OCI-LY7 (cell line): ENCODE measurements around the gene CCSAP. TPM values are rescaled to one million over a fixed set of nuclear protein-coding genes. Genes with fewer than 3 reads are reported as not detected.

Source experiments
- BruUV-seq: library from RNA; stranded (reverse); fragments of 400-500 nt; replicated peaks from 2 replicates; lab custom pipeline; 2021; lab: Mats Ljungman, UMichigan
- CTCF ChIA-PET: fragments of 300-600 bp; sonication (Branson Sonifier 250); formaldehyde crosslinking; loops from one replicate; lab custom pipeline; 2022; ENCODE audit warnings: antibody characterized with exemption; ENCODE audit not compliant: unreplicated experiment; lab: Charles Lee
- POLR2A ChIA-PET: fragments of 300-600 bp; sonication (Branson Sonifier 250); formaldehyde crosslinking; loops from one replicate; lab custom pipeline; 2022; ENCODE audit warnings: antibody characterized with exemption; lab: Charles Lee
- DNase-seq: peaks from one replicate; pipeline ENCODE4 v3.0.0-alpha.2; 2015; ENCODE audit warnings: low spot score
- H2AFZ ChIP-seq: fragments of 200-600 bp; sonication (generic), shearing (Covaris generic); 2 replicates; pipeline ENCODE4 v1.6.1; 2014; ENCODE audit warnings: mild to moderate bottlenecking, antibody characterized with exemption, low read length, moderate library complexity
- H3K27ac ChIP-seq: fragments of 200-600 bp; sonication (generic); 2 replicates; pipeline ENCODE4 v1.5.1; 2014; ENCODE audit warnings: mixed run types, low read depth, mild to moderate bottlenecking, moderate library complexity, low read length, inconsistent platforms; ENCODE audit not compliant: poor library complexity, severe bottlenecking
- H3K36me3 ChIP-seq: fragments of 200-600 bp; sonication (generic); 2 replicates; pipeline ENCODE4 v1.6.1; 2014; ENCODE audit warnings: mild to moderate bottlenecking, antibody characterized with exemption, low read length, moderate library complexity, mixed read lengths; ENCODE audit not compliant: insufficient read depth
- H3K4me1 ChIP-seq: fragments of 200-600 bp; sonication (generic); 2 replicates; pipeline ENCODE4 v1.5.1; 2014; ENCODE audit warnings: mild to moderate bottlenecking, low read length; ENCODE audit not compliant: insufficient read depth, poor library complexity, severe bottlenecking
- H3K4me2 ChIP-seq: fragments of 200-600 bp; sonication (generic); 2 replicates; pipeline ENCODE4 v1.6.1; 2014; ENCODE audit warnings: mild to moderate bottlenecking, low read length
- H3K4me3 ChIP-seq: fragments of 200-600 bp; sonication (generic); 2 replicates; pipeline ENCODE4 v1.5.1; 2014; ENCODE audit warnings: mild to moderate bottlenecking, low read depth, low read length; ENCODE audit not compliant: poor library complexity, severe bottlenecking
- H3K79me2 ChIP-seq: fragments of 200-600 bp; sonication (generic); 2 replicates; pipeline ENCODE4 v1.6.1; 2016; ENCODE audit warnings: low read depth, mild to moderate bottlenecking, low read length, moderate library complexity, mixed read lengths; ENCODE audit not compliant: insufficient read depth
- H3K9me2 ChIP-seq: fragments of 200-600 bp; sonication (generic); 2 replicates; pipeline ENCODE4 v1.6.1; 2016; ENCODE audit warnings: mild to moderate bottlenecking, low read length, mixed read lengths; ENCODE audit not compliant: insufficient read depth
- H3K9me3 ChIP-seq: fragments of 200-600 bp; sonication (generic); 2 replicates; pipeline ENCODE4 v1.6.1; 2014; ENCODE audit warnings: mild to moderate bottlenecking, mixed run types, low read length, mixed read lengths
- H4K20me1 ChIP-seq: fragments of 200-600 bp; sonication (generic); 2 replicates; pipeline ENCODE4 v1.6.1; 2014; ENCODE audit warnings: mild to moderate bottlenecking, antibody characterized with exemption, low read length, moderate library complexity, mixed read lengths; ENCODE audit not compliant: insufficient read depth
- EZH2phosphoT487 ChIP-seq: fragments of 200-600 bp; sonication (generic); IDR thresholded peaks from 2 replicates; pipeline ENCODE4 v1.6.1; 2018; ENCODE audit warnings: low read depth, borderline replicate concordance, mild to moderate bottlenecking, mixed run types, antibody characterized with exemption, low read length, moderate library complexity, mixed read lengths
- intact Hi-C: fragments of 100-400 bp; cut with micrococcal nuclease; formaldehyde crosslinking; loops from one replicate; pipeline ENCODE4 v1.10.0; 2022; ENCODE audit not compliant: unreplicated experiment
- total RNA-seq, 2 experiments: library from RNA; depleted of rRNA in 1 of 2; stranded (reverse); fragments of >200 nt in 1 of 2; shearing (Covaris generic) in 1 of 2; gene quantifications; 2 replicates each; pipeline ENCODE4 v1.2.3, GENCODE V29; 2014 to 2022
- TF ChIP-seq, protein P1 (sequence below): fragments of 200-600 bp; sonication (generic); conservative IDR thresholded peaks from 2 replicates; pipeline ENCODE4 v1.5.1; 2014; ENCODE audit warnings: mild to moderate bottlenecking, antibody characterized with exemption, low read length, moderate library complexity, mixed read lengths

Gene CCSAP
- total RNA-seq, 2 experiments from 2014 or later: 10.5 to 15.7 TPM

DNA sequence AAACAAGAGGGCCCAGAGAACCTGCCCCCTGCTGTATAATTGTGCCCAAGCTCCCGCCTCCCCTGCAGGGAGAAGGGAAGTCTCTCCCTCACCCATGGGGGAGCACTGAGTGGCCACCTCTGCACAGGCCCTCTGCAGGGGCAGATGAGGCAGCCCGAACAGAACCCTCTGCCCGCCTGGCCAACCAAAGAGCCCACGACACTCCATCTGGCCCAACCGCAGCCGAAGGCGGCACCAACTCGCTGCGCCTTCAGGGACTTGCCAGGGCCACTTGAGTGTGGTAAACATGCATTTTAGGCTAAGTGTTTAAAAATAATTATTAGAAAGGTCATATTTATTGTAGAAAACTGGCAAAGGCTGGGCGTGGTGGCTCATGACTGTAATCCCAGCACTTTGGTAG is 34.6 kb upstream of the CCSAP start:
- POLR2A ChIA-PET: no interaction called here
- no peaks in the 10 kb centered on the region for H3K9me2 ChIP-seq
- TF ChIP-seq EZH2phosphoT487: no peak
- TF ChIP-seq, protein P1, sequence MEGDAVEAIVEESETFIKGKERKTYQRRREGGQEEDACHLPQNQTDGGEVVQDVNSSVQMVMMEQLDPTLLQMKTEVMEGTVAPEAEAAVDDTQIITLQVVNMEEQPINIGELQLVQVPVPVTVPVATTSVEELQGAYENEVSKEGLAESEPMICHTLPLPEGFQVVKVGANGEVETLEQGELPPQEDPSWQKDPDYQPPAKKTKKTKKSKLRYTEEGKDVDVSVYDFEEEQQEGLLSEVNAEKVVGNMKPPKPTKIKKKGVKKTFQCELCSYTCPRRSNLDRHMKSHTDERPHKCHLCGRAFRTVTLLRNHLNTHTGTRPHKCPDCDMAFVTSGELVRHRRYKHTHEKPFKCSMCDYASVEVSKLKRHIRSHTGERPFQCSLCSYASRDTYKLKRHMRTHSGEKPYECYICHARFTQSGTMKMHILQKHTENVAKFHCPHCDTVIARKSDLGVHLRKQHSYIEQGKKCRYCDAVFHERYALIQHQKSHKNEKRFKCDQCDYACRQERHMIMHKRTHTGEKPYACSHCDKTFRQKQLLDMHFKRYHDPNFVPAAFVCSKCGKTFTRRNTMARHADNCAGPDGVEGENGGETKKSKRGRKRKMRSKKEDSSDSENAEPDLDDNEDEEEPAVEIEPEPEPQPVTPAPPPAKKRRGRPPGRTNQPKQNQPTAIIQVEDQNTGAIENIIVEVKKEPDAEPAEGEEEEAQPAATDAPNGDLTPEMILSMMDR: no peak
- CTCF ChIA-PET: no interaction called here
- intact Hi-C loops: no loop called here
- no peak overlapping the region for H2AFZ ChIP-seq
- no peak overlapping the region for H3K27ac ChIP-seq
- no peaks in the 10 kb centered on the region for H4K20me1 ChIP-seq
- no peaks in the 10 kb centered on the region for H3K79me2 ChIP-seq
- no peak for DNase-seq
- H3K9me3 ChIP-seq: no peaks in the 10 kb centered on the region
- H3K4me3 ChIP-seq: no peak overlapping the region
- H3K36me3 ChIP-seq: no peaks in the 10 kb centered on the region
- no TSS peak for BruUV-seq
- no peaks in the 10 kb centered on the region for H3K4me1 ChIP-seq
- H3K4me2 ChIP-seq: no peak overlapping the region

DNA sequence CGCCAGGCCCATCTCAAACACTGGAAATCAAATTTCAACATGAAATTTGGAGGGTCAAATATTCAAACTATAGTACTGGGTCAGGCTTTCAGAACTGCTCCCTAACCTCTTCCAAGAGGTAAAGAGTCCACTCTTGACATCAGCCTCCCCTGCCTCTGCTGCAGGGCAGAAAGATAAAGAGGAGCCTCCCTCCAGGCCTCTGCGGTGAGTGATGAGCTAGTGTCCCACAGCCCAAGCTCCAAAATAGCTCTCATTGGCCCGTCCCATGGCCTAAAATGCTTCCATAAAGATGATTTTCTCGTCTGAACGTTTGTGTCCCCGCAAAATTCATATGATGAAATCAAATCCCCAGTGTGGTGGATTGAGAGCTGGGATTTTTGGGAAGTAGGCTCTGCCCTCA is 33.7 kb upstream of the CCSAP start:
- no TSS peak for BruUV-seq
- Histone ChIP-seq H3K9me3 (no peaks in the 10 kb centered on the region), H3K79me2 (no peaks in the 10 kb centered on the region), H2AFZ (no peak overlapping the region), H3K36me3 (no peaks in the 10 kb centered on the region), H3K4me2 (no peak overlapping the region), H3K27ac (no peak overlapping the region), H3K4me1 (no peaks in the 10 kb centered on the region), H4K20me1 (no peaks in the 10 kb centered on the region), H3K9me2 (no peaks in the 10 kb centered on the region), H3K4me3 (no peak overlapping the region)
- ChIA-PET POLR2A (interaction anchor here (0.5 kb wide), 1 partner anchor 74 kb away, joined by 3 read pairs; no protein-coding TSS in a partner anchor), CTCF (no interaction called here)
- DNase-seq: no peak
- no peak for TF ChIP-seq EZH2phosphoT487
- TF ChIP-seq, protein P1: no peak
- intact Hi-C loops: no loop called here

DNA sequence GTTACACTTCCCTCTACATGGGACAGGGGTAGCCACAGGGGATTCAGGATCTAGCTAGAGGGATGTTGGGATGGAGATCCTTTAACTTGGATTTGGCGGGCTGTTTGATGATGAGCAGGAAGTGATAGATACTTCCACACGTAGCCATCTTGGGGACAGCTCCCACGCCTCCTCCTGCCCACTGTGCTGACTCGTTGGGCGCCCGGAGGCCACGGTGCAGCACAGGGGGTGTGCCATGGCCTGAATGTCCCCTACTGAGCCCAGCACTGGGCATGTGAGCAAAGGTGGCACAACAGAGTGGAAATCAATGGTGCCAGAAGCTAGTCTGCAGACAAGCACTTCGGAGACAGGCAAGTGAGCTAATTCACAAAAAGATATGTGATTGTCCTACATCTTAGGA is 31.6 kb upstream of the CCSAP start:
- Histone ChIP-seq H4K20me1 (no peaks in the 10 kb centered on the region), H3K4me1 (no peaks in the 10 kb centered on the region), H2AFZ (no peak overlapping the region), H3K9me2 (no peaks in the 10 kb centered on the region), H3K27ac (no peak overlapping the region), H3K4me2 (no peak overlapping the region), H3K79me2 (no peaks in the 10 kb centered on the region), H3K4me3 (no peak overlapping the region), H3K36me3 (no peaks in the 10 kb centered on the region), H3K9me3 (no peaks in the 10 kb centered on the region)
- BruUV-seq: no TSS peak
- ChIA-PET POLR2A (interaction anchor here (0.7 kb wide), 1 partner anchor 39 kb away, joined by 5 read pairs; no protein-coding TSS in a partner anchor), CTCF (no interaction called here)
- DNase-seq: no peak
- TF ChIP-seq, protein P1: no peak
- no peak for TF ChIP-seq EZH2phosphoT487
- intact Hi-C loops: no loop called here
